BLaER1 treated with 17β-estradiol and CSF1 and Interleukin-3, amounts not matched to agents 10 nM and 100 nM (cell line): Measurements from ENCODE around the gene SLX4IP.

Source experiments
- H3K27ac ChIP-seq, 11 experiments: shearing (Covaris generic); formaldehyde crosslinking; 2 replicates each; pipeline ENCODE4 v1.8.1; 2022
- H3K27me3 ChIP-seq, 11 experiments: shearing (Covaris generic); formaldehyde crosslinking; 2 replicates each; pipeline ENCODE4 v1.8.1; 2022
- H3K36me3 ChIP-seq, 11 experiments: shearing (Covaris generic); formaldehyde crosslinking; 2 replicates each; pipeline ENCODE4 v1.8.1; 2022
- H3K4me1 ChIP-seq, 10 experiments: shearing (Covaris generic); formaldehyde crosslinking; 2 replicates each; pipeline ENCODE4 v1.8.1; 2022
- H3K4me2 ChIP-seq, 11 experiments: shearing (Covaris generic); formaldehyde crosslinking; 2 replicates each; pipeline ENCODE4 v1.8.1; 2022
- H3K4me3 ChIP-seq, 10 experiments: shearing (Covaris generic); formaldehyde crosslinking; 2 replicates each; pipeline ENCODE4 v1.8.1; 2022
- H3K9ac ChIP-seq, 11 experiments: shearing (Covaris generic); formaldehyde crosslinking; 2 replicates each; pipeline ENCODE4 v1.8.1; 2022
- H3K9me3 ChIP-seq, 11 experiments: shearing (Covaris generic); formaldehyde crosslinking; replicated peaks in 1 of 11; 2 replicates each; pipeline ENCODE4 v1.8.1; 2022
- H4K20me1 ChIP-seq, 11 experiments: shearing (Covaris generic); formaldehyde crosslinking; 2 replicates each; pipeline ENCODE4 v1.8.1; 2022
- Cebpa-rat ChIP-seq, 11 experiments: shearing (Covaris generic); IDR thresholded peaks; 2 replicates each; pipeline ENCODE4 v1.8.1; 2022

SLX4IP gene

DNA sequence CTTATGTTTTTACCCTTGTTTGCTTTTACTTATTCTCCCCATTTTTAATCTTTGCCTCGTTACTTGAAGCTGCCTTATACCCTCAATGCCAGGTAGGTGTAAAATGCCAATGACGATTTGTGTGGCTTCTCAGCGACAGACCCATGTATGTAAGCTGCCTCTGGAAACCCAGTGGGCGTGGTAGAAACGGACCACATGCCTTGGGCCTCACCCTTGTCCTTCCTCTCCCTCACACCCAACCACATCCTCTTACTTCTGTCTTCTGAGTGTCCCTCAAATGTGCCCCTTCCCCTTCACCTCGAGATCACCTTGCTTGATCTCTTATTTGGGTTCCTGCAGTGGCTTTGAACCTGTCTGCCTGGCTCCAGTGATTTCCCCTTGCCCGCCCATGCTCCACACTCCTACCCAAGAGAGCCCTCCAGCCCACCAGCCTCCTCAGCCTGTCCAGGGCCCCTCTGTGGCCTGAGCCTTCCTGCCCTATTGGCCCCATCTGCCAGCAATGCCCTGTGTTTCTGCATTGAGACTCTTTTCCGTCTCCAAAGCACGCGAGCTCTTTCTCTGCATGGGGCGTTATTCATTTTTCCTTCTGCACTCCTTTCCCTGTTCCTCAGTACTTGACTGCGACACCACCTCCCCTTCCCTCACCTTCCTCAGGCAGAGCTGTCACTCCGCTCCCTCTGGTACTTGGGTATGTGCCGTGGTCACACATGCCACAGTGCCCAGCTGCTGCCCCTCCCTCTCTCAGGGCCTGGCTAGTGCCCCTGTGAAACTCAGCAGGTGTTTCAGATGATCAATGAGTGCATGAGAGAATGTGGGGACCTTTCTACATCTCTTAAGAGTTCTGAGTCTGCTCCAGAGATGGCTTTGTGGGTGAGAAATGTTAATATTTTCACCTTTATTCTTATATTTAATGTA is 115.4 kb downstream of the SLX4IP start:
- H3K4me1 ChIP-seq, result peaks cover 28 to 45% (median 37%) of the 10 kb centered on the region in 10 experiments
- H3K4me3 ChIP-seq, result no peak overlapping the region
- TF ChIP-seq Cebpa-rat (IDR thresholded peaks at IDR 0.05), result no peak
- H3K27me3 ChIP-seq, result no peaks in the 10 kb centered on the region
- no peaks in the 10 kb centered on the region for H3K36me3 ChIP-seq
- H3K9me3 ChIP-seq, result no peaks in the 10 kb centered on the region
- H3K4me2 ChIP-seq, result peak overlapping the region in 8 of 11 experiments; percentile 2 to 75 (median 56); a peak in 13 of 22 replicates
- H4K20me1 ChIP-seq, result peaks cover 0 to 15% (median 5%) of the 10 kb centered on the region in 11 experiments; a peak in 9 of 22 replicates
- no peak overlapping the region for H3K9ac ChIP-seq
- H3K27ac ChIP-seq, result no peak overlapping the region

DNA sequence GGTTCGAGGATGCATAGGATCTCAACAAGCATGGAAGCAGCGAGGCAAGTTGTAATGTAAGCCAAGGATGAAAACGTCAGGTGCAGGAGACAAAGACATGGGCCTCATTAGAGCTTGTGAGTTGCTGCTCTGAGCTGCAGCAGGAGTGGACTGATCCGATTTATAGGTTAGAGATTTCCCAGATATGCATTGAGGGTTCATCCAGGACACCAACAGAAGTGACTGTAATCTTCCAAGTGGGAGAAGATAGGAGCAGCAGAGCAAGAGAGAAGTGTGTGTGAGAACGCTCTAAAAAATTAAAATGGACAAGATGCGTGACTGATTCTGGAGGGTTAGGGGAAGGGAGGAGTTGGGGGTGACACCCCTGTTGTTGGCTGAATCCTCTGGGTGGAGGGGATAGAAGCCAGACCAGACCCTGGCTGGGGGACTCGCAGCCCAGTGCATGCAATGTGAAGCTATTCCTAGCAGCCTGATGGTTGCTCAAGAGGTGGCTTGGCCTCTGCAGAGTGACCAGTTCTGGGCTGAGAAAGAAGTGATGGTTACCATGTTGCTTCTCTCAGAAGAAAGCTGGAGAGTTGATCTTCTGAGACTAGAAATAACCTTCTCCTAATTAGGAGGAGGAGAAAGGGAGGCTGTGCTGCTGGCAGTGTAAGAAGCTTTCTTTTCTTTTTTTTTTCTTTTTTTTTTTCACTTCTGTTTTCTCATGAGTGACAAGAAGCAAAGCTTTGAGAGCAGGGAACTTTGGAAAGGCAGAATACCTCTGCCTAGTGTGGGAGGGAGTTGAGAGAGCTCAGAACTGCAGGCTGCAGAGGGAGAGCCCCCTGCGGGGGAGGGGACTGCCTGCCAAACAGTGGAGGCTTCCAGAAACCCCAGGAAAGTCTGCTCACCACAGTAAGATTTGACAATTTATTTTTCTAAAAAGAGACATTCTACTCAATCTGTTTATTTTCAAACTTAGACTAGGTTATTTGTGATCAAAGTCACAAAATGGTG is 116.9 kb downstream of the SLX4IP start:
- H4K20me1 ChIP-seq, result peaks cover 0 to 15% (median 5%) of the 10 kb centered on the region in 11 experiments; a peak in 9 of 22 replicates
- H3K4me2 ChIP-seq, result peak overlapping the region in 8 of 11 experiments; percentile 1 to 78 (median 48); a peak in 12 of 22 replicates
- no peaks in the 10 kb centered on the region for H3K27me3 ChIP-seq
- no peak for TF ChIP-seq Cebpa-rat (IDR thresholded peaks at IDR 0.05)
- peaks cover 28 to 45% (median 37%) of the 10 kb centered on the region in 10 experiments for H3K4me1 ChIP-seq
- no peak overlapping the region for H3K27ac ChIP-seq
- peak overlapping the region in 1 of 11 experiments; percentile 37; a peak in 1 of 22 replicates for H3K9ac ChIP-seq
- no peaks in the 10 kb centered on the region for H3K9me3 ChIP-seq
- peaks cover 0 to 7% (median 0%) of the 10 kb centered on the region in 11 experiments; a peak in 4 of 22 replicates for H3K36me3 ChIP-seq
- no peak overlapping the region for H3K4me3 ChIP-seq

DNA sequence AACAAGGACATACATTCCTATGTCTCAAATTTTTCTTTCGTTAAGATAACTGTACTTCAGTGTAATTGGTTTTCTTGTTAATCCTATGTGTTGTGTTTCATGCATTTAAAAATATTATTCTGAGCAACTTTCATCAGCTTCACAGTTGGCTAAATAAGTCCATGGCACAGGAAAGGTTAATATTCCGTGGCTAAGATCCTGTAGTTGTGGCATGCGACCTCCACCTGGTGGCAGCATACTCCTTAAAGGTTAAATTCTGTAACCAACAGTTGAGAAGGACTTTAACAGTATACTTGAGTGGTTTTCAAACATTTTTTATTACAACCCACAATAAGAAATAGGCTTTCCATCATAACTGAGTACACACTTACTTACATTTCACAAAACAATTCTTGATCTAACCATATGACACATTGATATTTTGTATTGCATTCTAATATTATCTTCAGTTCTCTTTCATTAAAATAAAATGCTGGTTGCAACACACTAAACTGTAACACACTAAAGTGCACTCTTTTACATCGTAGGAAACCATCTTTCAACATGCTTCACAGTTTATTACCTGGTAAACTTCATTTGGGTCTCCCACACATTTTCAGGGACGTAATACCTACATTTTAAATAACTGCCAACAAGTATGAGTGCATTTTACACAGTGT is 118.3 kb downstream of the SLX4IP start:
- Histone ChIP-seq H4K20me1 (peaks cover 0 to 15% (median 5%) of the 10 kb centered on the region in 11 experiments; a peak in 9 of 22 replicates), H3K9ac (no peak overlapping the region), H3K4me3 (no peak overlapping the region), H3K27me3 (no peaks in the 10 kb centered on the region), H3K27ac (no peak overlapping the region), H3K36me3 (peaks cover 0 to 16% (median 0%) of the 10 kb centered on the region in 11 experiments; a peak in 6 of 22 replicates), H3K4me2 (peak overlapping the region in 4 of 11 experiments; percentile 26 to 58 (median 54); a peak in 5 of 22 replicates), H3K4me1 (peaks cover 28 to 37% (median 32%) of the 10 kb centered on the region in 10 experiments), H3K9me3 (no peaks in the 10 kb centered on the region)
- no peak for TF ChIP-seq Cebpa-rat (IDR thresholded peaks at IDR 0.05)

DNA sequence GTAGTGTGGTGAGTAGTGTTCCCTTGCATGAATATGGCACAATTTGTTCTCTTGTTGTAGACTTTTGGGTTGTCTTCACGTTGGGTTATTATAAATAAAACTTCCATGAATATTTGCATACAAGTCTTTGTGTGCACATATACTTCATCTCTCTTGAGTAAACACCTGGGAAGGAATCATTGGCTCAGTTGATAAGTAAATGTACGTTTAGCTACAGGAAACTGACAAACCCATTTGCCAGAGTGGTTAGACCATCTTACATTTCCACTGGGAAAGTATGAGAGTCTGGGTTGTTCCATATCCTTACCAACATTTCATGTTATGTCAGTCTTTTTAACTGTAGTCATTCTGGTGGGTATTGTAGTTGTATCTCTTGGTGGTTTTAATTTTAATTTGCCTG is 119.2 kb downstream of the SLX4IP start:
- Histone ChIP-seq H3K9ac (no peak overlapping the region), H3K9me3 (no peaks in the 10 kb centered on the region), H3K4me3 (no peak overlapping the region), H3K4me2 (peak overlapping the region in 7 of 11 experiments; percentile 2 to 58 (median 49); a peak in 11 of 22 replicates), H3K27me3 (no peaks in the 10 kb centered on the region), H3K27ac (no peak overlapping the region), H3K4me1 (peaks cover 30 to 39% (median 34%) of the 10 kb centered on the region in 10 experiments), H4K20me1 (peaks cover 0 to 15% (median 5%) of the 10 kb centered on the region in 11 experiments; a peak in 9 of 22 replicates), H3K36me3 (peaks cover 0 to 16% (median 0%) of the 10 kb centered on the region in 11 experiments; a peak in 6 of 22 replicates)
- TF ChIP-seq Cebpa-rat (IDR thresholded peaks at IDR 0.05), result no peak

DNA sequence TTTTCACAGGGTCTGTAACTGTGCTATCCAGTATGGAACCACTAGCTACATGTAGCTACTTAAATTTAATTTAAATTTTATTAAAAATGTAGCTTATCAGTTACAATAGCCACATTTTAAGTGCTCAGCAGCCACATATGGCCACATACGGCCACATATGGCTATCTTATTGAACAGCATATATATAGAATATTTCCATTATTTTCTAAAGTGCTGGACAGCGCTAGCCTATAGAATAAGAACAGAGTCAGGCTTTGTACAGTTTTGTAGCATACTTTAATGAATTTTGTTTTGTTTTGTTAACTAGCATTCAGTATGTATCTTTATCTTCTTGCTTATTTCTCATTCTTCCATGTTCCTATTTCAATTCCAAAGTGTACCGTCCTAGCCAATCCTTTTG is 120.3 kb downstream of the SLX4IP start:
- Histone ChIP-seq H3K9ac (no peak overlapping the region), H3K27me3 (no peaks in the 10 kb centered on the region), H3K4me2 (no peak overlapping the region)

DNA sequence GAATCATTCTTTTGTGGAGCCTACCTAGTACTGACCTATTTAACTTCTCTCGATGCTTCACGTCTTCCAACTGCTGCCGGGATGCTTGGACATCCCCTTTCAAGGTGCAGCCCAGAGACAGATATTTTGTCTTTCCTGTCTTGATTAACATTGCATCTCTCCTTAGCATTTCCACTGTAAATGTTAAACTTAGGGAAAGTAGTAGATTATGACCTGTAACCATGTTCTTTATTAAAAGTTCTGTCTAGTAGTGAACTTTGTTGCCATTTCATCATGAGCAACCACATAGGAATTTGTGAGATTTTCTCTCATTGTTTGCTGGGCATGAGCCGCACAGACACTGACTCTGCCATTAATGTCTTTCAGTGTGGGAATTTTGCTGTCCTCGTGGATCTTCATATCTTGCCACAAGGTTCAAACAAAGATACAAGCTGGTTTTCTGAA is 120.8 kb downstream of the SLX4IP start:
- H3K4me1 ChIP-seq, result peaks cover 18 to 36% (median 23%) of the 10 kb centered on the region in 10 experiments
- peaks cover 0 to 11% (median under 1%) of the 10 kb centered on the region in 11 experiments; a peak in 5 of 22 replicates for H4K20me1 ChIP-seq
- no peaks in the 10 kb centered on the region for H3K9me3 ChIP-seq
- H3K36me3 ChIP-seq, result peaks cover 0 to 23% (median 3%) of the 10 kb centered on the region in 11 experiments; a peak in 7 of 22 replicates
- H3K4me2 ChIP-seq, result no peak overlapping the region
- H3K9ac ChIP-seq, result no peak overlapping the region
- H3K4me3 ChIP-seq, result no peak overlapping the region
- H3K27me3 ChIP-seq, result no peaks in the 10 kb centered on the region
- TF ChIP-seq Cebpa-rat (IDR thresholded peaks at IDR 0.05), result no peak
- no peak overlapping the region for H3K27ac ChIP-seq

More for the DNA sequence above, 120.3 kb downstream of the SLX4IP start:
- peaks cover 21 to 37% (median 27%) of the 10 kb centered on the region in 10 experiments for H3K4me1 ChIP-seq
- no peaks in the 10 kb centered on the region for H3K9me3 ChIP-seq
- H3K36me3 ChIP-seq, result peaks cover 0 to 20% (median 3%) of the 10 kb centered on the region in 11 experiments; a peak in 7 of 22 replicates
- no peak overlapping the region for H3K4me3 ChIP-seq
- peaks cover 0 to 15% (median 5%) of the 10 kb centered on the region in 11 experiments; a peak in 8 of 22 replicates for H4K20me1 ChIP-seq
- no peak overlapping the region for H3K27ac ChIP-seq
- TF ChIP-seq Cebpa-rat (IDR thresholded peaks at IDR 0.05), result no peak

DNA sequence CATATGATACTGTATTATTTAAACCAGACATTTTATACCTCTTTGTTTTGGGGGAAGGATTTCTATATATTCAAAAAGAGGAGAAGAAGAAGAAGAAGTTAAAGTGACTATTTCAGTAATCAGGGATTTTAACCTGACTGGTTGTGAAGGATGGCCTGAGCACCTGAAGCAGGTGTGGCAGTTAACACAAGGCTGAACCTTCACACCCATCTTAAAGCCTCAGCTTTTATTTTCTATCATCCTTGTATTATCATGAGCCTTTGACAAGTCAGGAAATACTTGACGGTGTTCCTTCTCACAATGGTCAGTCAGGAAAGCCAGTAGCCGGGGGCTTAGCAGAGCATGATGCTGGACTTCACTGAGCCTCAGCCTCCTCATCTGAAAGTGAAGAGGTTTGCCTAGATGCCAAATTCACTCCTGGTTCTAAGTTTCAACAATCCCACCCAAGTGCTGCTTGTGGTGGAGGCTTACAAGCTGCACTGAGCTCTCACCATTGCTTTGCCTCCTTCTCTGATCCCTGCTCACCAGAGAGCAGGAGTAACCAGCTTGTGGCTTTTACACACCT is 121.5 kb downstream of the SLX4IP start:
- Histone ChIP-seq H4K20me1 (peaks cover 0 to 11% (median 0%) of the 10 kb centered on the region in 11 experiments; a peak in 4 of 22 replicates), H3K4me1 (peaks cover 15 to 36% (median 23%) of the 10 kb centered on the region in 10 experiments), H3K36me3 (peaks cover 2 to 26% (median 6%) of the 10 kb centered on the region in 11 experiments; a peak in 20 of 22 replicates)

More for the DNA sequence above, 121.5 kb downstream of the SLX4IP start:
- TF ChIP-seq Cebpa-rat (IDR thresholded peaks at IDR 0.05), result no peak
- Histone ChIP-seq H3K9ac (no peak overlapping the region), H3K27me3 (no peaks in the 10 kb centered on the region), H3K27ac (no peak overlapping the region), H3K4me2 (no peak overlapping the region), H3K4me3 (no peak overlapping the region), H3K9me3 (peaks cover 1 to 3% (median 1%) of the 10 kb centered on the region in 11 experiments; a peak in 15 of 22 replicates)
